Measurements from ENCODE around the gene DHX40. TPM values are rescaled to one million over a fixed set of nuclear protein-coding genes. Genes with fewer than 3 reads are reported as not detected.
"Not testable (repeated sequence)": the region's sequence is repeated elsewhere in the genome, so short reads cannot be mapped to it uniquely, and the experiment has no call there.

DHX40 gene
- polyA plus RNA-seq, 12 donors = 31.1 to 41.8 (median 35.9) TPM; not detected in 1

DNA sequence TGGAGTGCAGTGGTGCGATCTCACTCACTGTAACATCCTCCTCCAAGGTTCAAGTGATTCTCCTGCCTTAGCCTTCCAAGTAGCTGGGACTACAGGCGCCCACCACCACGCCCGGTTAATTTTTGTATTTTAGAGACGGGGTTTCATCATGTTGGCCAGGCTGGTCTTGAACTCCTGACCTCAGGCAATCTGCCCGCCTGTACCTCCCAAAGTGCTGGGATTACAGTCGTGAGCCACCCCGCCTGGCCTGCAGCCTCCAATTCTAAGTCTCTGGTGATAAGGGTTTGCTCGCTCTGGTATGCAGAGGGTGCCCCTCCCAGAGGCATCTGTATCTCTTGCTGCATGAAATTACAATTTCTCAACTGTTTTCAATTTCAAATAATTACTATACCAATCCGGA, 16.4 kb upstream of the DHX40 start:
- not testable (repeated sequence) for DNase-seq

DNA sequence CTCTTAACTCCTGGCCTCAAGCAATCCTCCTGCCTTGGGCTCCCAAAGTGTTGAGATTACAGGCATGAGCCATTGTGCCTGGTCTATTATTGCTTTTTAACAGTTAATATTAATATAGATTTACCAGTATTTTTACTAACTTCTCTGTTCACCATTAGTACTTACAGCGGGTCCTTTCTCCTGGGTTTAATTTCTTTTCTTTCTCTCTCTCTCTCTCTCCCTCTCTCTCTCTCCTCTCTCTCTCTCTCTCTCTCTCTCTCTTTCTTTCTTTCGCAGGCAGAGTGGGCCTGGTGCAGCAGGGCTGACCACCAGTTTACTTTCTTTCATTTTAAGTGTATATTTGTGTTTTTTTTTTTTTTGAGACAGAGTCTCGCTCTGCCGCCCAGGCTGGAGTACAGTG, 14.7 kb upstream of the DHX40 start:
- no peak for DNase-seq

DNA sequence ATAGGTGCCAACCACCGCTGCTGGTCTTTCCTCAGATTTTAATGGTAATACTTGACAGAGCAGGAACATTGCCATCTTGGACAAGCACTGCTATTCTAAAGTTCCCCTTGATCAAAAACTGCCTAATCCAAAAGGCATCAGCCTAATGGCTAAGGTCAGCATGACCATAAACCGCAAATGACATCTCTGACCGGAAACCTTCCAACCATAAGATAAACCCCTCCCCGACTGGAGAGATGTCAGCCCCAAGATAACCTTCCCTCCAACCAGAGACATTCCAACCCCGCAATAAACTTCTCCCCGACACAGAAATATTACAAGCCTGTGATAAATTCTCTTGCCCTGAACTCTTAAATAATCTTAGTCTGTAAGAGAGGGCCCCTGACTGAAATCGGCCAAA, 7.4 kb upstream of the DHX40 start:
- DNase-seq = no peak

DNA sequence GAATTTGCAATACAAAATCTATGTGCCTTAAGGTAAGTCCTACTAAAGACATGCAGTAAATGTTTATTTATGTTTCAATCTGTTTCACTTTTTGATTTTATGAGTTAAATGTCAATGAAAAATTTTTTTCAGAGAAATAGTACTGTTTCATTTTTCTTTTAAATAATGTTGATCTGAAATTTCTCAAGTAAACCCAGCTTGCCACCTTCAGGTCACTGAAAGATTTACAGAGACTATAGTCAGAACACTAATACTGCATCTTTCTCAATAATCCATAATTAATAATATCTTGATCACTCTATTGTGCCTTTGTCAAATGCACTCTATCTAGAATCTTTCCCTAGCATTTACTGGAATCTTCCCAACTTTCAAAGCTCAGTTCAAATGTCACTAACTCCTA, 6.5 kb upstream of the DHX40 start:
- DNase-seq = no peak

DNA sequence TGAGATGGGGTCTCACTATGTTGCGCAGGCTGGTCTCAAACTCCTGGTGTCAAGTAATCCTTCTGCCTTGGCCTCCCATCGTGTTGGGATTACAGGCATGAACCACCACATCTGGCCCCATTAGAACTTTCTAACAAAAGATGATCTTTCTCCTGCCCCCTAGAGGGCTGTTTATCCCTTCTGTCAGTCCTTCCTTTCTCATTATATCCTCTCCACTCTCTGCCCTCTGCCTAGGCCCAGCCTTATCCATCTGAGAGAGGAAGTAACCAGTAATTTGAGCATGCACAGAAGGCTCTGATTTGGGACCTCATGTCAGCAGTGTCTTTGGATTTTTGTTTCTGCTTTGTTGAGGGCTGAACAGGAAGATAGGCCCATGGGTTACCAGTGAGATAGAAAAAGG, 4.4 kb upstream of the DHX40 start:
- DNase-seq = no peak

DNA sequence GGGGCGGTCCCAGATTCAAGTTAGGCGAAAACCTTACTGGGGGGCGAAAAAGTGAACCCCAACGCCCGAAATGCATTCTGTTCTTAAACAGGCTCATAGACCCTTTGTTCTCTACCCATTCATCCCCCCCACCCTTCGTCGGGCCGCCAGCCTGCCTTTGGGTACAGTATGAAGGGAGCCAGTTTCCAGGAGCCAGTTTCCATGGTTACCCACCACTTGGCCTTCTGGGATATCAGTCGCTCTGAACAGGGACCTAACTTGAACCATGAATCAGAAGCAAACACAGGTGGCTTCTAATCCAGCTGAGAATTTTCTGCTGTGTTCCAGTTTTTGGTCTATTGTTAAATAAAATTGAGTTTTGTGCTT, 532 bp downstream of the DHX40 start:
- DNase-seq = peak; percentile 51

DNA sequence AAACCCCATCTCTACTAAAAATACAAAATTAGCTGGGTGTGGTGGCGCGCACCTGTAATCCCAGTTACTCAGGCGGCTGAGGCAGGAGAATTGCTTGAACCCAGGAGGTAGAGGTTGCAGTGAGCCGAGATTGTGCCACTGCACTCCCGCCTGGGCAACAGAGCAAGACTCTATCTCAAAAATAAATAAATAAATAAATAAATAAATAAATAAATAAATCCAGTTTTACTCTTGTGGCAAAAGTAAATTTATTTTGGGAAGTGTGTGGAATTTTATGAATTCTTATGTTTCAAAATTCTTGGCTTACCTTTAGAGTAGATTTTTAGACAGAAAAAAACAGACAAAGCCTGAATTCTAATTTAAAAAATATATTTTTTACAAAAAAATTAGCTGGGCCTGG, 3.7 kb downstream of the DHX40 start:
- not testable (repeated sequence) for DNase-seq

DNA sequence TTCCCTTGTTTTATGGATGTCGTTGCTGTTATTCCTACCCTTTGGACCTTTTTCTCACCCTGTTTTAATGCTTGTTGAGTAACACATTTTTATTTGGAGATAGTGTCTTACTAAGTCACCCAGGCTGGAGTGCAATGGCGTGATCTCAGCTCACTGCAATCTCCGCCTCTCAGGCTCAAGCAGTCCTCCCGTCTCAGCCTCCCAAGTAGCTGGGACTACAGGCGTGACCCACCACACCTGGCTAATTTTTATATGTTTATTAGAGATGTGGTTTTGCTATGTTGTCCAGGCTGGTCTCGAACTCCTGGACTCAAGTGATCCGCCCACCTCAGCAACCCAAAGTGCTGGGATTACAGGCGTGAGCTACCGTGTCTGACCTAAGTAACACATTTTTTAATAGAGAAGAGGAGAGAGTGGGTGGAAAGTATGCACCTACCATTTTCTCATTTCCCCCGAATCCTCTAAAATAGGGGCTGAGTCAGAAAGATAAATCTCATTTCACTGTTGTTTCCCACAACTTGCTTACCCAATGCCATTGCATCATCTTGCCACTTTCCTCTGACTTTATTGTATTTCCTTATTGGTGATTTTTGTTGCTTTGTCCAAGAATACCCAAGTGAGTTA, 7.0 kb downstream of the DHX40 start:
- no peak for DNase-seq

DNA sequence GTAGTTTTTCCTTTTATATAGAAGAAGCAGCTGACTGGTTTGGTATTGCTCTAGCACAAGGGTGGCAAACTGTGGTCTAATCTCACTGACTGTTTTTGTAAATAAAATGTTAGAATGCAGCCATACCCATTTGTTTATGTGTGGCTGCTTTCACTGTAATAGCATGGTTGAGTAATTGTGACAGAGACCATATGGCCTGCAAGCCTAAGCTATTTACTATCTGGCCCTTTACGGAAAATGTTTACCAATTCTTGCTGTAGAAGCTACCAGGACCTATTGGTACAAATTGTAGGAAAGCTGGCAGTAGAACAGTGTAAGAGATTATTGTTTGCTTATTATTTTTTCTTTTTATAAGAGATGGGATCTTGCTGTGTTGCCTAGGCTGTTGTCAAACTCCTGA, 18.8 kb downstream of the DHX40 start:
- not testable (repeated sequence) for DNase-seq

DNA sequence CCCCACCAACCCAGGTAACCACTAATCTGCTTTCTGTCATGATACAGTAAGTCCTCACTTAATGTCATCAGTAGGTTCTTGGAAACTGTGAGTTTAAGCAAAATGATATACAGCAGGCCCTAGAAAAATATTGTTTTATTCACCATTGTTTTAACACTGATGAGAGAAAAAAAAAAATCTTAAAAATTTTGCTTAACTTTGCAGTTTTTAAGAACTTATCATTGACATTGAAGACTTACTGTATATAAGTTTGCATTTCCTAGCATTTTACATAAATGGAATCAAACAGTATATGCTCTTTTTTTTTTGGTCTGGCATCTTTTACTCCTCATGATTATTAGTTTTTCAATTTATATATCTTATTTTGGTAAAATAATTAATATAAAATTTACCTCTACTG, 34.8 kb downstream of the DHX40 start:
- DNase-seq = no peak

DNA sequence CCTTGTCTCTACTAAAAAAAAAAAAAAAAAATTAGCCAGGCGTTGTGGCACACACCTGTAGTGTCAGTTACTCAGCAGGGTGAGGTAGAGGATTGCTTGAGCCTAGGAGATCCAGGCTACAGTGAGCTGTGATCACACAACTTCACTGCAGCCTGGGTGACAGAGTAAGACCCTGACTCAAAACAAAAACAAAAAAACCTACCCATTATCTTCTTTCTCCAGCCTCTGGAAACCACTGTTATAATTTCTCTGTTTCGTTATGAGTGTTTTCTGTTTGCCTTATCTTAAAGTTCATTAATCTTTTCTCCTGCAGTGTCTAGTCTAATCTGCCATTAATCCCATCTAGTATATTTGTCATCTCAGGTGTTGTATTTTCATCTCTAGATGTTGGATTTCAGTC, 35.7 kb downstream of the DHX40 start:
- no peak for DNase-seq

DNA sequence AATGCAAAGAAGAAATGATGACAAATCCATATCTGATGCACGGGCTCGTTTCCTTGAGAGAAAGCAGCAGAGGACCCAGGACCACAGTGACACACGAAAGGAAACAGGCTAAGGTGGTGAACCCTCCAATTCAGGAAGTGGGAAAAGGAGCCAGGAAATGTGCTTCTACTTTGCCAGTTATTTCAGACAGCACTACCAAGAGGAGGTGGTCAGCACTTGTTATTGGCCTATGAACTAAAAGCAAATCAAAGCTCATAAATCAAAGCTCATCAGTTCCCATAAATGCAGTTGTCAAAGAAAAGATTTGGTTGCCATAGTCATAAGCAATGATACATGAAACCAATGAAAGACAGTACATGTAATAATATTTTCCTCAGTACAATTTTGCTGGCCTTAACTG, 41.7 kb downstream of the DHX40 start:
- no peak for DNase-seq

DNA sequence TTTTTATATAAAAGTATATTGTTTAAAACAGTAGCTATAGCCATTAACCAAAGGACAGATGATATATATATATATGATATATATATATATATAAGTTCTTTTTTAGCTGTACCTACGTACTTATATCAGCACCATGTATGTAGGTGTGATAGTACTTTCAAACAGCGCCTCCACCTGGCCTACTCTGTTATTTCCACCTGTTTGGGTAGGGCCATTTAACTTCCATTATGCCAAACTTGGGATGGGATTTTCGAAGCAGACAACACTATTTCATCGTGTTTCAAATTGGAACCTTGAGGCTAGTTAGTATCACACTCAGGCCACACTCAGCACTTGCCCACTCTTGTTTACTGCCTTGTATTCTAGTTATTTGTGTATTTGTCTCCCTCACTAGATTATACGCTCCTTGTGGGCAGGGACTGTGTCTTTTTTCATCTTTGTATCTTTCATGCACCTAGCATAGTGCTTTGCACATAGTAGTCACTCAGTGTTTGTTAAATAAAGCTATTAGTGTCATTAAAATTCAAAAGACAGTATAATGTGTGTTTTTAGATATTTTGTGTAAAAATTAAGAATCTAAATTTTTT, 42.5 kb downstream of the DHX40 start:
- DNase-seq = no peak

DNA sequence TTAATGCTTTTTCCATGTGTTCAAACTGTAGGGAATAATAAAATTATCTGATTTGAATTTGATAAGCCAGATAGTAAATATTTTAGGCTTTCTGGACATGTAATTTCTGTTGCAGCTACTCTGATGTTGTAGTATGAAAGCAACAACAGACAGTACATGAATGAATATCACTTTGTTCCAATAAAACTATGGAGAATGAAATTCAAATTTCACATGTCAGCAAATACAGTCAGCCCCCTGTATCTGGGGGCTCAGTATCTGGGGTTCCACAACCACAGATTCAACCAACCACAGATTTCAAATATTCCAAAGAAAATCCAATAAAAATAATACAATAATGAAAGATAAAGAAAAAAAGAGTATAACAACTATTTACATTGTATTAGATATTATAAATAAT, 46.1 kb downstream of the DHX40 start:
- DNase-seq = no peak

DNA sequence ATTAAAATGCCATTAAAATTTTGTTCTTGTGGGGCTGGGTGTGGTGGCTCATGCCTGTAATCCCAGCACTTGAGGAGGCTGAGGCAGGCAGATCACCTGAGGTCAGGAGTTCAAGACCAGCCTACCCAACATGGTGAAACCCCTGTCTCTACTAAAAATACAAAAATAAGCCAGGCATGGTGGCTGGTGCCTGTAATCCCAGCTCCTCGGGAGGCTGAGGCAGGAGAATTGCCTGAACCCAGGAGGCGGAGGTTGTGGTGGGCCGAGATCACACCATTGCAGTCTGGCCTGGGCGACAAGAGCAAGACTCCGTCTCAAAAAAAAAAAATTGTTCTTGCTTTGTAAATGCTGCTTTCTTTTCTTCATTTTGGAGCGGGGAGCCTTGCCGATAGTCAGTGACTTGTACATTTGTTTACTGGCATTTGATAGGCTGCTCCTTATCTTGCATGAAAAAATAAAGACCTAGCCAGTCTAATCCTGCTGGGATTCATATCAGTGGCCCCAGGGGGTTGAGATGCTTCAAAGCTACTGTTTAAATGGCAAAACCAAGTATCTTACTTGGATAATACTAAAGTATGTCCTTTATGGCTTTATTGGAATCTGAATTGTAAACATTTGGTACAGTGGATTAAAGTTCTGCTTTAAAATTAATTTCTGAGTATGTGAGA, 51.0 kb downstream of the DHX40 start:
- DNase-seq = no peak

DNA sequence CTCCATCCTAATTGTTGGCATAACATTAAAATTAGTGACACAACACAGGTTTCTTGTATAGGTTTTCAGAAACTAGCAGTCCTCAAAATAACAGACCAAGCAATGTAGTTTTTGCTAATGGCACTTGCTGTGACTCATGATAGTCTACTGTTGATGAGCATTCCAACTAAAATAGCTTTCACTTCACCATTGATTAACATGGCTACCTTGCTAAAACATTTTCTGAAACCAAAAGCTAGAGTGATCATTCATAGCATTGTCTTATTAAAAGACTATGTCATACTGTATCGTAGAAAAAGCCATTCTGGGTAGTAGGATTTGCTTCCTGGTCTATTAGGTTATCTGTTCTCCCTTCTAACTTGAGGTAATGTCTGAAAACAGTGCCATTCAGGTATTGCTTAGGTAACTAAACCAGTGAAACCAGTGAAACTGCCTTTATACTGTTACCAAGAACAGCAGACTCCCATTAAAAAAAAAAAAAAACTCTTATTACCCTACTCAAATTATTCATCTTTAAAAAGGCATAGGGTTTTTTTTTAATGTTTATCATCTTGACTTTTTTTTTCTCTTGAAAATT, 51.8 kb downstream of the DHX40 start:
- no peak for DNase-seq

DNA sequence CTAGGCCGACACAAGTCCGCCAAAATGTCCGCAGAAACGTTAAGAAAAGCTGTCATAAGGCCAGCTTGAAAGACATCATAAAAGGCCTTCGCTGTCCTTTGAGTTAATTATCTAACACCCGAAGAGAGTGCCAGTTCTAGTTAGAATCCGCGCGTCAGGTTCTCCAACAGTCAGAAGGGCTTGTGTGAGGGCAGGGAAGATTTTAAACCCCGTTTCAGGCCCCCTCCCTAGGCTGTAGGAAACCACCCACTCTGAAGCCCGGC, 53.6 kb downstream of the DHX40 start:
- DNase-seq = no peak

DNA sequence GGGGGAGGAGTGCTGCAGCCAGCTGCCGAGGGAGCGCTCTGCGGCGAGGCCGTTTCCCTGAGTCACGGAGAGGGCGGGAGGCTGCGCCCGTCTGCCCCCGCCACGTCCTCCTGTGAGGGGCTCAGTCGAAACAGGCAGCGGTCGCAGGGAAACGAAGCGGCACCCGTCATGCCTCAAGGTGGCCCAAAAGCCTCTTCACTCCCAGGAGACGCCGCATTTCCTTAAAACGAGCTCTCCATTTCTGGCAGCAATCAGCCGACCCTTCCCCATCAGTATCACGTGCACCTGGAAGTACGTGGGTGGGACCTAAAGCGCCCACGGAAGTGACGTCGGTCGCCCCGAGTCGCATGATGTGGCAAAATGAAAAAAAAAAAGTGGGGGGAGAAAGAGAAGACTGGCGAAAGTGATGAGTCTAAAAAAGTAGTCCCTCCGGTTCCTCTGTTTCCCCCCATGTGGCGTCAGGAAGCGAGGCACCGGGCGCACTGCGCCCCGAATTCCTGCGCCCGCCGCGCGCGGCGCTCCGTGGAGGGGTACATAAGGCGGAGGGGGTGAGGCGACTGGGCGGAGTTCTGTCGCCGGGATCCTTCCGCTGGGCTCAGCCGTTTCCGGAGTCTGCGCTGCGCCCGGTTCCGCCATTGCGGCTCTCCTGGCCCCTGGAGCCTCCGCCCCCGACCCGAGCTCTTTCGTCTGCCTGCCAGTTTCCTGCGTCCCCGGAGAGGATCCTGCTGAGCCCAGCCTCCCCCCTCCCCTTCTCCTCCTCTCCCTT, 54.1 kb downstream of the DHX40 start, which contains the start of gene CLTC:
Gene CLTC (plus strand): TSS at position 598 of the 766 bp plus-strand sequence. CDS start 237 bp downstream, outside the sequence.
- DNase-seq = peak; percentile 98

DNA sequence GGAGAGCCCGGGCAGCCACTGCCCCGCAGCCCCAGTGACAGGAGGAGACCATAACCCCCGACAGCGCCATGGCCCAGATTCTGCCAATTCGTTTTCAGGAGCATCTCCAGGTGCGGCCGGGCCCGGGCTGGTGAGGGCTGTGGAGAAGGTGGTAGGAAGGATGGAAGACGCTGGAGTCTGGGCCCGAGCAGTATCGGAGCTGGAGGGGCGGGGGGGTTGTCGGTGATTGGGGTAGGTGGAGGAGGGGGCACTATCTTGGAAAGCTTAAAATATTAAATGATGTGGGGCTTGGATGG, 54.6 kb downstream of the DHX40 start:
- DNase-seq = no peak

DNA sequence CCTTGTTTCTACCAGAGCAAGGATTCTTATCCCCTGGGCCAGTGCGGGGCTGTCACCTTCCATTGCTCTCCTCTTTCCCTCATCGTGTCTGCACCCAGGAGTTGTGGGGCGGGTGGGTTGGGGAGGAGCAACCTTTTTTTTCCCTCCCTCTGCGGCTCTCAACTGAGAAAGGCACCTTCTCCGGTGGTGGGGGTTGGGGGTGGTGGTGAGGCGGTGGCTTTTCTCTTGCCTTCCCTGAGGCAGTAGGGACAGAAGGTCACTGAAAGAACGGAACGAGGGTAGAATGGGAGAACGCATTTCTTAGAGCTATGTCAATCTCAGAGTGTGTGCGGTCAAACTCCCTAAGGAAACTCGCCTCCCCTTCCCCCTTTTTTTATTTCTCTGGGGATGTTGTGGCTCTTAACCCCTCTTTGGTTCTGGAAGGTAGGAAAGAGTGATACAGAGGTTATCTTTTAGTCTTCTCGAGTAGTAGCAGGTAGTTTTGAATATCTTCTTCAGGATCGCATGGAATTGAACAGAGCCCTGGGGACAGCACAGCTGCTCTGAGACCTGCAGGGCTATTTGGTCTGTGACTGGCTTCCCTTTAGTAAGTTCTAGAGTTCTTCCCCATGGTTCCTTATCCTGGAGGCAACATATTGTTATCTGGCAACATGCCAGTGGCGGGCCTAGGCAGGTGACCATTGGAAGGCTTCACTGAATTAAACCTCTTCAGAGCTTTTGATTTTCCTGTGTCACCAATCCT, 55.3 kb downstream of the DHX40 start:
- DNase-seq = peak; percentile 41

DNA sequence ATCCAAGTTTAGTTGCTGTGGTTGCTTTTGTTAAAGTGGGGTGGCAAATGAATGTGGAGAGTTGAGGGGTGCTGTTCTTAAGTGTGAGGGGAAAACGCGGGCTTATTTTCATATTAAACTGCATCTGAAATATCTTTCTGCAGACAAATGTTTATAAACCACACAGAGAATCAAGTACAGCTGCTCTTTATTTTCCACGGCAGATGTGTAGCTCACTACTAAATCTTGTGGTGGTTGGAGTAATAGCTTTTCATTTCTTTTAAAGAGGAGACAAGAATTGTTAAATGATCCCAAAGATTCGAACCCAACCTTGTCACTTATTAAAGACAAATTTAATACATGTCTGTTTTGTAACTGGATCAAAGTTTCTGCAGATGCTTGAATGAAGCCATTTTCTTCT, 56.4 kb downstream of the DHX40 start:
- DNase-seq = no peak

DNA sequence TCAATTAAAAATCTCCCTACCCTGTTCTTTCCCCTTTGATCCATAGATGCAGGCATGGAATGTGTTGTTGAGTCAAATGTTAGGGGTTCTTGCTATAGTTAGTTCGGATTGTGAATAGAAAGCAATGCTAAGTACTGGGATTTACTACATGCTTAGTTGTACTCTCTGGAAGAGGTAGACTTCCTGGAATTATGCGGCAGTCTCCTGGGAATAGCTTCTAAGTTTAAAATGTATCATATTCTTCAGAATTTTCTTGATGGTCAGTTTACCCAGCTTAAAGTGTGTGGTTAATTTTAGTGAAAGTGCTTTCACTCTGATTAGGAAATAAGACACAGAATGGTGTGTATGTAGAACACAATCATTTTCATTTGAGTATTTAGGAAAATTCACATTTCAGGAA, 57.7 kb downstream of the DHX40 start:
- DNase-seq = no peak
